Measurements from ENCODE around the gene ADAMTS6. TPM values are rescaled to one million over a fixed set of nuclear protein-coding genes. Genes with fewer than 3 reads are reported as not detected.

Gene ADAMTS6
- total RNA-seq, 4 donors from 2014 or later = 0.23 to 3.8 (median 1.0) TPM

DNA sequence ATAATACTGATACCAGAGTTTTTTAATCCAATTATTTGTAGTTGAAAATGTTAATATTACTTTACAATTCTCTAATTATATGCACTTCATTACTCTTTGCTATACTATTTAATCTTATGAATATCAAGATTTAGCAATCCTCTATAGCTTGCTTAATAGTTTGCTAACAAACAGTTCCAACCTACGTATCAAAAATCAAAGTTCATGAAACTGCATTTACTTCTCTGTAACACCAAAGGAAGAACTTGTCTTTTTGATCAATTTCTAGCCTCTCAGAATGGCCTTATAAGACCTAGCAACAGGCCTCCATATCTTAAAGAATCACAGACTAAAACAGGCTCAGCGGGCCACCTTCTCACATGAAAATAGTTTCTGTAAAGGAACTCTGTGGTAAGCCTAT lies 68.9 kb downstream of the ADAMTS6 start:
- Histone ChIP-seq H3K4me3 (no peak overlapping the region), H3K27ac (no peak overlapping the region), H3K36me3 (no peaks in the 10 kb centered on the region), H3K4me1 (no peaks in the 10 kb centered on the region), H3K9me3 (peaks cover 0 to 2% (median 0%) of the 10 kb centered on the region in 3 donors), H3K27me3 (no peaks in the 10 kb centered on the region)
- 88 to 100% methylated on average over 2 of the region's 2 CpGs for WGBS, 2 donors
- TF ChIP-seq, protein P1, sequence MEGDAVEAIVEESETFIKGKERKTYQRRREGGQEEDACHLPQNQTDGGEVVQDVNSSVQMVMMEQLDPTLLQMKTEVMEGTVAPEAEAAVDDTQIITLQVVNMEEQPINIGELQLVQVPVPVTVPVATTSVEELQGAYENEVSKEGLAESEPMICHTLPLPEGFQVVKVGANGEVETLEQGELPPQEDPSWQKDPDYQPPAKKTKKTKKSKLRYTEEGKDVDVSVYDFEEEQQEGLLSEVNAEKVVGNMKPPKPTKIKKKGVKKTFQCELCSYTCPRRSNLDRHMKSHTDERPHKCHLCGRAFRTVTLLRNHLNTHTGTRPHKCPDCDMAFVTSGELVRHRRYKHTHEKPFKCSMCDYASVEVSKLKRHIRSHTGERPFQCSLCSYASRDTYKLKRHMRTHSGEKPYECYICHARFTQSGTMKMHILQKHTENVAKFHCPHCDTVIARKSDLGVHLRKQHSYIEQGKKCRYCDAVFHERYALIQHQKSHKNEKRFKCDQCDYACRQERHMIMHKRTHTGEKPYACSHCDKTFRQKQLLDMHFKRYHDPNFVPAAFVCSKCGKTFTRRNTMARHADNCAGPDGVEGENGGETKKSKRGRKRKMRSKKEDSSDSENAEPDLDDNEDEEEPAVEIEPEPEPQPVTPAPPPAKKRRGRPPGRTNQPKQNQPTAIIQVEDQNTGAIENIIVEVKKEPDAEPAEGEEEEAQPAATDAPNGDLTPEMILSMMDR (IDR thresholded peaks at IDR 0.05) = no peak
- no peak for TF ChIP-seq POLR2A (IDR thresholded peaks at IDR 0.05)
- DNase-seq = no peak
- intact Hi-C loops (cut with DNase I) = no loop called here

GRCh38 chr5:65411356-65411755 lies 70.4 kb downstream of the ADAMTS6 start:
- intact Hi-C loops (cut with DNase I) = no loop called here
- H3K9me3 ChIP-seq = no peaks in the 10 kb centered on the region
- H3K36me3 ChIP-seq = no peaks in the 10 kb centered on the region
- no peak overlapping the region for H3K27ac ChIP-seq
- TF ChIP-seq, protein P1 (IDR thresholded peaks at IDR 0.05) = no peak
- no peak for TF ChIP-seq POLR2A (IDR thresholded peaks at IDR 0.05)
- H3K4me1 ChIP-seq = no peaks in the 10 kb centered on the region
- DNase-seq = no peak
- no peaks in the 10 kb centered on the region for H3K27me3 ChIP-seq
- no peak overlapping the region for H3K4me3 ChIP-seq
- WGBS, 2 donors = 82 to 89% methylated on average over 2 of the region's 2 CpGs

GRCh38 chr5:65395526-65396155 lies 86.1 kb downstream of the ADAMTS6 start:
- Histone ChIP-seq H3K4me1 (no peaks in the 10 kb centered on the region), H3K27me3 (no peaks in the 10 kb centered on the region), H3K27ac (no peak overlapping the region), H3K36me3 (no peaks in the 10 kb centered on the region), H3K4me3 (no peak overlapping the region), H3K9me3 (no peaks in the 10 kb centered on the region)
- no peak for DNase-seq
- WGBS, 2 donors = 26 to 55% methylated on average over 2 of the region's 2 CpGs
- intact Hi-C loops (cut with DNase I) = no loop called here
- no peak for TF ChIP-seq POLR2A (IDR thresholded peaks at IDR 0.05)
- TF ChIP-seq, protein P1 (IDR thresholded peaks at IDR 0.05) = no peak

GRCh38 chr5:65394087-65394486 lies 87.6 kb downstream of the ADAMTS6 start:
- intact Hi-C loops (cut with DNase I) = no loop called here
- Histone ChIP-seq H3K4me1 (no peaks in the 10 kb centered on the region), H3K36me3 (no peaks in the 10 kb centered on the region), H3K4me3 (no peak overlapping the region), H3K27ac (no peak overlapping the region), H3K27me3 (no peaks in the 10 kb centered on the region), H3K9me3 (no peaks in the 10 kb centered on the region)
- DNase-seq = no peak
- 42 to 50% methylated on average over 1 of the region's 2 CpGs for WGBS, 2 donors
- TF ChIP-seq POLR2A (IDR thresholded peaks at IDR 0.05) = no peak
- TF ChIP-seq, protein P1 (IDR thresholded peaks at IDR 0.05) = no peak

- intact Hi-C loops (cut with DNase I) = no loop called here
- Histone ChIP-seq H3K27me3 (no peaks in the 10 kb centered on the region), H3K36me3 (no peaks in the 10 kb centered on the region), H3K27ac (no peak overlapping the region), H3K4me3 (no peak overlapping the region), H3K4me1 (no peaks in the 10 kb centered on the region), H3K9me3 (no peaks in the 10 kb centered on the region)
- no peak for DNase-seq
- 74 to 79% methylated on average over 4 of the region's 4 CpGs for WGBS, 2 donors
- TF ChIP-seq POLR2A (IDR thresholded peaks at IDR 0.05) = no peak
- TF ChIP-seq, protein P1 (IDR thresholded peaks at IDR 0.05) = no peak
Measured at GRCh38 chr5:65391591-65391990, 90.1 kb downstream of the ADAMTS6 start.

Measured in esophagus squamous epithelium (tissue), 5 donors.